Measurements from ENCODE around the gene DVL3. TPM values are rescaled to one million over a fixed set of nuclear protein-coding genes. Genes with fewer than 3 reads are reported as not detected.

DVL3 gene
- total RNA-seq, 1 experiment from 2014 or later, result 46.8 TPM

DNA sequence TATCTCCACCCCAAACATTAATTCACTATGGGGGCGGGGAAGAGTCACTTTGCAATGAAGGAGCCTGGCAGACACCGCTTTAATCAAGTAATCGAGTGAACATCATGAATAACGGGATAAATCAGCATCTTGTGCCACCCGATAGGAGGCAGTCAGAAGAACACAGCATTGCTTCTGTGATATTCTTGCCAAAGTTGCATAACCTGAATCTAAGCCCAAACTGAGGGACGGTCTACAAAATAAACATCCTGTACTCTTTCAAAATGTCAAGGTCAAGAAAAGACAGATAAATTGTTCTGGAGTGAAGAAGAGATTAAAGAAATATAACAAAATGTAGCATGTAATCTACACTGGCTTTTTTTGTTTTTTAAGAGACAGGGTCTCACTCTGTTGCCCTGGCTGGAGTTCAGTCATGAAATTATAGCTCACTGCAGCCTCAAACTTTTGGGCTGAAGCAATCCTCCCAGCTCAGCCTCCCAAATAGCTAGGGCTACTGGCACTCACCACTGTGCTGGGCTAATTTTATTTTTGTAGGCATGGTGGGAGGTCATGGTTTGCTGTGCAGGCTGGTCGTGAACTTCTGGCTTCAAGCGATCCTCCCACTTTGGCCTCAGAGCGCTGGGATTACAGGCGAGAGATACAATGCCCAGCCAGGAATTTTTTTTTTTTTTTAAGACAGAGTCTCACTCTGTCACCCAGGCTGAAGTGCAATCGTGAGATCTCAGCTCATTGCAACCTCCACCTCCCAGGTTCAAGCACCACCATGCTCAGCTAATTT lies 54.2 kb downstream of the DVL3 start:
- DNase-seq (ENCODE audit: low read depth), result no peak

DNA sequence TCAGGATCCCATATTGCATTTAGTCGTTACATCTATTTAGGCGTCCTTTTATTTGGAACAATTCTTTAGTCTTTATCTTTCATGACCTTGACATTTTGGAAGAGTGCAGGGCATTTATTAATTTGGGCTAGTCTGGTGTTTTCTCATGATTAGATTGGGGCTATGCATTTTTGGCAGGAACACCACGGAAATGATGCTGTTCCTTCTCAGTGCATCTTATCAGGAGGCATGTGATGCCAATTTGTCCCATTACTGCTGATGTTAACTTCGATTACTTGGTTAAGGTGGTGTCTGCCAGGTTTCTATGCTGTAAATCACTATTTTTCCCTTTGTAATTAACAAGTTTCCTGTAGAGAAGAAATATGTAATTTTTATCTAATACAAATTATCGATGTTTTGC lies 56.1 kb downstream of the DVL3 start:
- no peak for DNase-seq (ENCODE audit: low read depth)

DNA sequence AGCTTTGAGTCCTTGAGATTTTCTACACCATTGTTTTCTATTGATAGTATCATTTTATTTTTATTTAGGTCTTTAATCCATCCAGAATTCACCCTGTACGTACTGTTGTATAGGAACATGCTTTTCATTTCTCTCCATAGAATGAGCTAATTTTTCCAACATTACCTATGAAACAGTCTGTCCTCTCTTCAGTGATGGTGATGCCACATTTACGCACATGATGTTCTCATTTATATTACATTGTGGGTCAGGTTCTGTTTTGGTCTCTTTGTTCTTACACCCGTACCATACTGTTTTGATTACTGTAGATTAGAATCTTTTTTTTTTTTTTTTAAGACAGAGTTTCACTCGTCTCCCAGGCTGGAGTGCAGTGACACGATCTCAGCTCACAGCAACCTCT lies 56.5 kb downstream of the DVL3 start:
- no peak for DNase-seq (ENCODE audit: low read depth)

DNA sequence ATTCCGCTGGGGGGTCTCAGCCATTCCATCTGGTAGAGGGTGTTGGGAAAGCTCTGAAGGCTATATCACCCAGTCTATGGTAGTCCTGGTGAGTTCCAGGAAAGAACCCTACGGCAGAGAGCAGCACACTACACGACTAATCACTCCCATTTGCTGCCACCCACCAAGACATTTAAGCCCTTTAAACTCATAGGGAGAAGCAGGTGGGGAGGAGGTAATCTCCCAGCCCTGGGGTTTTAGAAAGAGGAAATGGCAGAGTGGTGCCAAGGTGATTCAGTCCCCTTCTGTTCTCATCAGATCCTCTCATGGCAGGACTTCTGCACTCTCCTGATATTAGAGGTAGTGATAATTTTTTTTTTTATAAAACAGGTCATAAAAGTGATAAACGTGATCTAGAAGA lies 63.6 kb downstream of the DVL3 start:
- no peak for DNase-seq (ENCODE audit: low read depth)

DNA sequence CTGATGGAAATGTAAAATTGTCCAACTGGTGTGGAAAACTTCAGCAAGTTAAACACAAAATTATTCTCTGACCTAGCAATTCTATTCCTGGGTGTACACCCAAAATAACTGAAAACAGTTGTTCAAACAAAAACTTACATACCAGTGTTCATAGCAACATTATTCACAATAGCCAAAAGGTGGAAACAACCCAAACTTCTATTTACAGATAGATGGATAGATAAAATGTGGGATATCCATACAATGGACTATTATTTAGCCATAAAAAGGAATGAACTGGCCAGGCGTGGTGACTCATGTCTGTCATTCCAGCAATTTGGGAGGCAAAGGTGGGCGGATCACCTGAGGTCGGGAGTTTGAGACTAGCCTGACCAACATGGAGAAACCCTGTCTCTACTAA lies 67.3 kb downstream of the DVL3 start:
- DNase-seq (ENCODE audit: low read depth), result no peak

Other genes with a start within 250 kb of the DVL3 start
- 17.3 and 18.2 TPM in 2 replicates for gene ABCC5, start 137.5 kb upstream of the DVL3 start, total RNA-seq (2014; rRNA removed; shearing (Covaris generic))
- not detected in 2 replicates for gene HTR3D, start 123.6 kb upstream of the DVL3 start, total RNA-seq (2014; rRNA removed; shearing (Covaris generic))
- gene HTR3C, start 102.3 kb upstream of the DVL3 start, total RNA-seq (2014; rRNA removed; shearing (Covaris generic)), result not detected in 2 replicates
- not detected in 2 replicates for gene HTR3E, start 58.3 kb upstream of the DVL3 start, total RNA-seq (2014; rRNA removed; shearing (Covaris generic))
- 85.0 and 88.4 TPM in 2 replicates for gene EIF2B5, start 20.0 kb upstream of the DVL3 start, total RNA-seq (2014; rRNA removed; shearing (Covaris generic))
- 840 and 907 TPM in 2 replicates for gene AP2M1, start 19.5 kb downstream of the DVL3 start, total RNA-seq (2014; rRNA removed; shearing (Covaris generic))
- gene ABCF3, start 30.8 kb downstream of the DVL3 start, total RNA-seq (2014; rRNA removed; shearing (Covaris generic)), result 49.1 and 72.9 TPM in 2 replicates
- gene VWA5B2, start 74.2 kb downstream of the DVL3 start, total RNA-seq (2014; rRNA removed; shearing (Covaris generic)), result not detected in 2 replicates
- gene ALG3, start 93.6 kb downstream of the DVL3 start, total RNA-seq (2014; rRNA removed; shearing (Covaris generic)), result 93.3 and 146 TPM in 2 replicates
- 18.5 TPM in 2 replicates for gene EEF1AKMT4, start 94.3 kb downstream of the DVL3 start, total RNA-seq (2014; rRNA removed; shearing (Covaris generic))
- gene CAMK2N2, start 106.2 kb downstream of the DVL3 start, total RNA-seq (2014; rRNA removed; shearing (Covaris generic)), result 3.6 and 10.5 TPM in 2 replicates
- gene ECE2, start 120.6 kb downstream of the DVL3 start, total RNA-seq (2014; rRNA removed; shearing (Covaris generic)), result not detected in 2 replicates
- 1,567 and 1,674 TPM in 2 replicates for gene PSMD2, start 143.9 kb downstream of the DVL3 start, total RNA-seq (2014; rRNA removed; shearing (Covaris generic))
- gene EIF4G1, start 159.2 kb downstream of the DVL3 start, total RNA-seq (2014; rRNA removed; shearing (Covaris generic)), result 750 and 760 TPM in 2 replicates
- gene FAM131A, start 182.2 kb downstream of the DVL3 start, total RNA-seq (2014; rRNA removed; shearing (Covaris generic)), result 61.8 and 71.7 TPM in 2 replicates
- 13.9 and 21.1 TPM in 2 replicates for gene CLCN2, start 206.2 kb downstream of the DVL3 start, total RNA-seq (2014; rRNA removed; shearing (Covaris generic))
- 327 and 330 TPM in 2 replicates for gene POLR2H, start 206.3 kb downstream of the DVL3 start, total RNA-seq (2014; rRNA removed; shearing (Covaris generic))
- gene THPO, start 222.8 kb downstream of the DVL3 start, total RNA-seq (2014; rRNA removed; shearing (Covaris generic)), result not detected in 2 replicates
- 0.43 and 1.2 TPM in 2 replicates for gene CHRD, start 224.7 kb downstream of the DVL3 start, total RNA-seq (2014; rRNA removed; shearing (Covaris generic))

All from HT1080 (cell line).